ENCODE data around the gene PCDHGB2. TPM values are rescaled to one million over a fixed set of nuclear protein-coding genes. Genes with fewer than 3 reads are reported as not detected.
"Not testable (repeated sequence)": the region's sequence is repeated elsewhere in the genome, so short reads cannot be mapped to it uniquely, and the experiment has no call there.

The PCDHGB2 gene
- under 1 TPM; 0.08 to 0.10 TPM for total RNA-seq

DNA sequence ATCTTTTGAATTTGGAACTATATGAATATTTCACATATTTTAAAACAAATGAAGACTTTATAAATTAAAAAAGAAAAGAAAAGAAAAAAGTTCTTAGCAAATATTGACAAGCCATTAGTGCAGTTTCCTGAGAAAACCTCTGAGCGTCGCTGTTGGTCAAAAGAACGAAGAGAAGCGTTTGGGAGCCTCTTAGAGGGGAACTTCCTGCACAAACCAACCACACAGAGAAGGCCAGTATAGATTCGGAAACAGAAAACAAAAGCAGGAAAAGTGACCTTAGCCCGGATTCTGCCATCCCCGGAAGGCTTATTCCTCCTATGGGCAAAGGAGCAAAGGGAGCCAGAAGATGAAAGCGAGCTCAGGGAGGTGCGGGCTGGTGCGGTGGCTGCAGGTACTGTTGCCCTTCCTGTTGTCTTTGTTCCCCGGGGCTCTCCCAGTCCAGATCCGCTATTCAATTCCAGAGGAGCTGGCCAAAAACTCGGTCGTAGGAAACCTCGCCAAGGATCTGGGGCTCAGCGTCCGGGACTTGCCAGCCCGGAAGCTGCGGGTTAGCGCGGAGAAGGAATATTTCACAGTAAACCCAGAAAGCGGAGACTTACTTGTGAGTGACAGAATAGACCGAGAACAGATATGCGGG lies at the start of gene PCDHGB2:
TSS of gene PCDHGB2 (plus strand) at position 205 of the 637 bp plus-strand sequence. CDS start at position 347, 142 bp downstream.
- Mint-ChIP-seq H3K9me3 (peaks cover 40% of the 10 kb centered on the region), H3K4me1 (peaks cover 2% of the 10 kb centered on the region), H3K27ac (no peak within 1 kb of the TSS), H3K4me3 (peak within 1 kb of the TSS; percentile 56), H3K36me3 (ENCODE audit: low read depth) (peaks cover 2% of the 10 kb centered on the region), H3K27me3 (peaks cover 51% of the 10 kb centered on the region)
- POLR2A ChIA-PET = no interaction called here
- no peak for DNase-seq
- CTCF ChIA-PET = interaction anchor here (0.9 to 1.2 kb wide), 3 partner anchors 10 to 40 kb away, joined by 3 read pairs; partner anchors contain the start of genes PCDHGB1 and TAF7

DNA sequence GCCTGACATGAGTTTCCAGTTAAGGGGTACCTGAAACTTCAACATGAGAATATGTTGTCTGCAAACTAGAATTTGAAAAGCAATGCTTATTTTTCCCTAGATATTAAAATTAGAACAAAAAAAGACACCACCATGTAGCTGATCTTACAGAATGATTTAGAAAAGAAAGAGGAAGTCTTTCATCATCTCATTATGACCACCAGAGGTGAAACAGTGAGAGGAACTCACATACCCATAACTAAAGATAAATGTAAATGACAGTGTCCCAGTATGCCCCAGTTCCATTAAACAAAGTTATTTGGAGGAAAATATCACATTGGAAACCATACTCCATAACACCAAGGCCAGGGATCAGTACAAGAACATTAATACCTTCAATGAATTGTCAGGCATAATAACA lies 46.1 kb upstream of the PCDHGB2 start:
- Mint-ChIP-seq H3K9me3 (peaks cover 52% of the 10 kb centered on the region), H3K27ac (no peak overlapping the region), H3K27me3 (no peaks in the 10 kb centered on the region), H3K4me1 (peaks cover 6% of the 10 kb centered on the region), H3K36me3 (ENCODE audit: low read depth) (peaks cover 58% of the 10 kb centered on the region), H3K4me3 (no peak overlapping the region)
- ChIA-PET POLR2A (no interaction called here), CTCF (no interaction called here)
- DNase-seq = no peak

DNA sequence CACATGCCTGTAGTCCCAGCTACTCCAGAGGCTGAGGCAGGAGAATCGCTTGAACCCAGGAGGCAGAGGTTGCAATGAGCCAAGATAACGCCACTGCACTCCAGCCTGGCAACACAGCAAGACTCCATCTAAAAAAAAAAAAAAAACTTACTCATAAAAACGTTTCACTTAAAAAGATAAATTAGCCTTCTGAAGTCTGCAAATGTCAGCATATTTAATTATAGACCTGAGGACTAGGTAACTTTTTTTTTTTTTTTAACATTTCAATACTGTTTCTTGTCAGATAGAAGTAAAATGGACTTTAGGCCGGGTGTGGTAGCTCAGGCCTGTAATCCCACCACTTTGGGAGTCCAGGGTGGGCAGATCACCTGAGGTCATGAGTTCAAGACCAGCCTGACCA lies 42.8 kb upstream of the PCDHGB2 start:
- H3K36me3 Mint-ChIP-seq (ENCODE audit: low read depth) = peaks cover 83% of the 10 kb centered on the region
- DNase-seq, H3K27me3 Mint-ChIP-seq, CTCF ChIA-PET, H3K4me3 Mint-ChIP-seq, H3K27ac Mint-ChIP-seq: not testable (repeated sequence)
- peaks cover 30% of the 10 kb centered on the region for H3K4me1 Mint-ChIP-seq
- POLR2A ChIA-PET = interaction anchor here (0.6 kb wide), 1 partner anchor 47 kb away, joined by 3 read pairs; the partner anchor contains the start of gene PCDHGA5
- peaks cover 62% of the 10 kb centered on the region for H3K9me3 Mint-ChIP-seq

DNA sequence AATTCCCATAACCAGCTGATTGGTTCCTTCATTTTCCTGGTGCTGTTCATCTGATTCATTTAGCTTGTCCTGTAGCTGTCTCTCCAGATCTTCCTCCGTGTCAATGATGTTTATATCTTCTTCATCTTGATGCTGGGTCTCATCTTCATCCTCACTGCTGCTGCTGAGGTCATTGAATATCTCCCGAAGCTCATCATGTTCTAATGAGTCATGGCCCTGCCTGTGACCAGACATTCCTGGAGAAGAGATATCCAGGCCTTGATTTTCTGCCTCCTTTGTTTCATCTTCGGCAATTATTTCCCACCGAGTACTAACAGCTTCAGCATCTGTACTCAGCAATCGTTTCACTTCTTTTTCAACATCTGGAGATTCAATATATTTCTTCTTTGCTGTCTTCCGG lies 40.6 kb upstream of the PCDHGB2 start:
- Mint-ChIP-seq H3K36me3 (ENCODE audit: low read depth) (peaks cover 69% of the 10 kb centered on the region), H3K9me3 (peaks cover 54% of the 10 kb centered on the region), H3K4me3 (peak overlapping the region; percentile 89), H3K27ac (peak overlapping the region; percentile 33), H3K27me3 (no peaks in the 10 kb centered on the region), H3K4me1 (peaks cover 30% of the 10 kb centered on the region)
- no peak for DNase-seq
- ChIA-PET POLR2A (no interaction called here), CTCF (interaction anchor here (0.7 to 4.3 kb wide), 9 partner anchors 10 to 517 kb away, joined by 3 to 40 read pairs (median 8); partner anchors contain the start of genes PCDHGA1, PCDHGA2 and PCDHGB1)

DNA sequence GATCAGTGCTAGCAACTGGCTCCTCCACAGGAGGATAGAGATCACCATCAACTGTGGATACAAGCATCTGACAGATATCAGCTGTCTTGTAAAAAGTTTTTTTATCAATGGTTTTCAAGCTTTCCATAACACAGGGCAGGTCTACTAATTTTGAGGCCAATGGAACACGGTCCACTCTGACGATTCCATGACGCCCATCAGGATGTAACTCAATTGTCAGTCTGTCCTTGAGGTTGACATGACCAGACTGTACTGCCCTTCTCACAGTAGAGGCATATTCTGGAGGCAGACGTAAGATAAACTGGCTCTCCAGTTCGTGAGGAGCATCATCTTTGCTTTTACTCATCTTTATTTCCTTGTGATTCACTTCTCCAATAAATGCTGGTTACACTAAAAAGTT lies 40.1 kb upstream of the PCDHGB2 start:
- H3K9me3 Mint-ChIP-seq = peaks cover 53% of the 10 kb centered on the region
- H3K4me3 Mint-ChIP-seq = peak overlapping the region; percentile 89
- H3K27me3 Mint-ChIP-seq = no peaks in the 10 kb centered on the region
- peak overlapping the region; percentile 98 for H3K27ac Mint-ChIP-seq
- peaks cover 67% of the 10 kb centered on the region for H3K36me3 Mint-ChIP-seq (ENCODE audit: low read depth)
- POLR2A ChIA-PET = no interaction called here
- H3K4me1 Mint-ChIP-seq = peaks cover 30% of the 10 kb centered on the region
- CTCF ChIA-PET = interaction anchor here (0.6 to 4.3 kb wide), 20 partner anchors 8 to 1073 kb away, joined by 3 to 40 read pairs (median 4); partner anchors contain the start of genes PCDHGA1, PCDHGA2, PCDHGA3 and PCDHGB1
- no peak for DNase-seq

DNA sequence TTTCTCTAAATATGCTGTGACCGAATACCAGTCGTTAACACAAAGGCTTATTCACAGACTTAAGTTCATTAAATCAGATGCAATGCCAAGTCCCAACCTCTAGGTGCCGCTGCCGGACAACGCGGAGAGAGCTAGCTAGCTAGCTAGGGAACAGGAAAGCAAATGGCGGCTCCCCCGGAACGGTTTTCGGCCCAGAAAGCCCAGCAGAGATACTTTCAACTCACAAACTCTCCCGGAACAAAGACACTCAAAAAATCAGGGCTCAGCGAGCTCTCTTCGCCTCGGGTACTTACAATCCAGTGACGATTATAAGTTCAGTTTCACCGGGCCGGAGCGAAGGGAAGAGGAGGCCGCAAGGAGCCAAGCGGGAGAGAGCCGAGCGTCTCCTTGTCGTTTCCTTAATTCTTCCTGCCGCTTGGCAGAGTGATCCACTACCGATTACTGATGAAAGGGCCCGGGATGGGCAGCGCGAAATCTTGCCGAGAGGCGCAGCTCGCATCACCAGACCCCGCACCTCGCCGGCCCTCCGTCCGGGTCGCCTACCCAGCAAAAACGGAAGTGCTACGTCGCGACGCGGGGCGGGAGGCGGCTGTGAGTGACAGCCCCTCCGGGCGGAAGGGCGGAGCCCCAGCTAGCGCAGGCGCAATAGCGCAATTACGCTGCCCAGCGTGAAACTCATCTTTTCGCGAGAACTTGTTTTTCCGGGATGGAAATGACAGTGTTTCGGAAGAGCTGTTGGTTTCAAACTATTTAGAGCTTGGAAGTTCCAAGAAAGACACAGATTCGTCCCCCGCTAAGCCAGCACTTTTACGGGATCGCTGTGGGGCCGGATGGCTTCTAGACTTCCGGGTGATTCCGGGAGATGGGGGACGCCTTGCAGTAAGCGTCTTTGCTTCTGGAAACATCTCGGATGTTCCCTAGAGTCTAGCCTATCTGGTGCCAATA lies 39.3 kb upstream of the PCDHGB2 start, which contains the start of gene TAF7:
TSS of gene TAF7 (minus strand) at position 560 of the 945 bp plus-strand sequence. CDS start 740 bp downstream, outside the sequence.
- no peaks in the 10 kb centered on the region for H3K27me3 Mint-ChIP-seq
- peaks cover 30% of the 10 kb centered on the region for H3K4me1 Mint-ChIP-seq
- H3K4me3 Mint-ChIP-seq = peak within 1 kb of the TSS; percentile 89
- peak within 1 kb of the TSS; percentile 98 for H3K27ac Mint-ChIP-seq
- peaks cover 60% of the 10 kb centered on the region for H3K36me3 Mint-ChIP-seq (ENCODE audit: low read depth)
- ChIA-PET CTCF (interaction anchor here (0.6 to 4.3 kb wide), 23 partner anchors 9 to 1073 kb away, joined by 3 to 40 read pairs (median 3); partner anchors contain the start of genes IK, PCDHGA1, PCDHGA2 and PCDHGA3), POLR2A (interaction anchor here (0.6 kb wide), 1 partner anchor 570 kb away, joined by 3 read pairs; no protein-coding TSS in a partner anchor)
- H3K9me3 Mint-ChIP-seq = peaks cover 47% of the 10 kb centered on the region
- DNase-seq = peak; percentile 93

DNA sequence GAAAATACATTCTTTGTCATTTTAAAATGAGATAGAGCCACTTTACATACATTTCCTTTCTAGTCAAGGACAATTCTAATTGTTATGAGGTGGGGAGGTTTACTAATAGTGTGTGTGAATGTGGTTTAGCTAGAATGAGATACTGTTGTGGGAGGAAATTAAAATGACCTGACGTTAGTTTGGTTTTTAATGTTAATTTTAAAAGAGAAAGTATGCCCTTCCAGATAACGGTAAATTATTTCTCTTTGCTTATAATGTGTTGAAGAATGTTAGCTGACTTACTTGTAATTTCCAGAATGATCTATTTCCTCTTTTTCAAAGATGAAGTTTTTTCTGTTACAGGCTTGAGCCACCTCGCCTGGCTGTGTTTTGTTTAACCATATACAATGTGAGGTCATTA lies 37.5 kb upstream of the PCDHGB2 start:
- no peak overlapping the region for H3K4me3 Mint-ChIP-seq
- POLR2A ChIA-PET = no interaction called here
- peaks cover 44% of the 10 kb centered on the region for H3K36me3 Mint-ChIP-seq (ENCODE audit: low read depth)
- peak overlapping the region; percentile 9 for H3K27ac Mint-ChIP-seq
- peaks cover 50% of the 10 kb centered on the region for H3K9me3 Mint-ChIP-seq
- CTCF ChIA-PET = no interaction called here
- H3K27me3 Mint-ChIP-seq = peaks cover 2% of the 10 kb centered on the region
- peaks cover 37% of the 10 kb centered on the region for H3K4me1 Mint-ChIP-seq
- no peak for DNase-seq

DNA sequence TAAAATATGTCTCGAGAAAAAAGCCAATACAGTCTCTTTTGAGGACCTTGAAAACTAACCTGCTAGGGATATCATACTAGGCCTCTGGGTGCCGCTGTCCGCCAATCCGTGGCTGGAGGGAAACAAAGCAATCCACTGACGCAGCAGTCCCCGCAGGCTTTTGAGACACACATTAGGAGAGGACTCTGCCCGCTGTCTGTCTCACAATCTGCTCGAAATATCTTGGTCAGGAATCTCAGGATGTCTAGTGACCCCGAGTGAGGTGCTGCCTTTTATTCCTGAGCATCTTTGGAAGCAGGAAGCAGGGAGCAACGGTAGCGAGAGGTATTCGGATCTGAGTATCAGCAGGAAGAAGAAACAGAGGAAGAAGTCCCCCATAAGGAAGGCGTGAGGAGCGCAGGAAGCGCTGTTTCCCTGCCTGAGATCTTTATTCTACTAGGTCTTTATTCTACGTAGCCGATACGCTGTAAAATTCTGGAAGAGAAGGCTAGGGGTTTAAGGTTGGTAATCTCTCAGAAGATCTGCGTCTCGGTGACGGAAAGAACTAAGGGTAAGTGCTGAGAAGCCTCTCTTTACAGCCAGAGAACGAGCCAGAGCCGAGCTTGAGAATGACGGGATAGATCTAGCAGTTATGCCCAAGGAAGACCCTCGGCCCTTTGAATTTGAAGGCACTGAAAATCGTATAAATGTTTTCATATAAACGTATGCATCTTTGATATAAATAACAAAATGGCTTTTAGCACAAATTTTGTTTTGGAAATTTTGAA lies 33.5 kb upstream of the PCDHGB2 start:
- Mint-ChIP-seq H3K27me3 (peaks cover 16% of the 10 kb centered on the region), H3K9me3 (peaks cover 33% of the 10 kb centered on the region), H3K4me1 (peaks cover 10% of the 10 kb centered on the region), H3K4me3 (peak overlapping the region; percentile 79), H3K27ac (no peak overlapping the region), H3K36me3 (ENCODE audit: low read depth) (peaks cover 9% of the 10 kb centered on the region)
- DNase-seq = peak; percentile 70
- POLR2A ChIA-PET = no interaction called here
- CTCF ChIA-PET = interaction anchor here (0.7 to 2.5 kb wide), 4 partner anchors 24 to 1503 kb away, joined by 3 to 8 read pairs (median 4); partner anchors contain the start of gene PCDHGB1

DNA sequence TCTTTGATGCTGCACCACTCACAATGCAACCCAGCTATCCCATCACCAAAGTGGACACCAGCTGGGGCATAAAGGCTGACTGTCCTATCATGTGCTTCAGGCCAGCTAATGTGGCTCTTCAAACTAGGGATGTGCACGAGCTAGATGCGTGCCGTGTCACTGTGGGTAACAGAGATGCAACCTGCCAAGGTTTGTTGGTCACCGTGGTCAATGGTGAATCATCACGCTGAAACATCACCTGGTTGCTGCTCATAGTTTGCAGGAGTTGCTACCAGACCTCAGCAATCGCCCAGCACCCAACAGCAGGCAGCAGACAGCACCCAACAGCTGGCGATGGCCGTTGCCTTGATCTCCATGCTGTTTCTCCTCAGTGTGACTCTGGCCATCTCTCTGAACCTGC lies 31.6 kb upstream of the PCDHGB2 start:
- no peak overlapping the region for H3K27ac Mint-ChIP-seq
- CTCF ChIA-PET = interaction anchor here (1.0 to 6.6 kb wide), 5 partner anchors 9 to 238 kb away, joined by 3 to 40 read pairs (median 4); partner anchors contain the start of genes PCDHGA11 and TAF7
- POLR2A ChIA-PET = no interaction called here
- no peak overlapping the region for H3K4me3 Mint-ChIP-seq
- H3K36me3 Mint-ChIP-seq (ENCODE audit: low read depth) = peaks cover 2% of the 10 kb centered on the region
- peaks cover 29% of the 10 kb centered on the region for H3K27me3 Mint-ChIP-seq
- H3K9me3 Mint-ChIP-seq = peaks cover 28% of the 10 kb centered on the region
- peaks cover 6% of the 10 kb centered on the region for H3K4me1 Mint-ChIP-seq
- no peak for DNase-seq

DNA sequence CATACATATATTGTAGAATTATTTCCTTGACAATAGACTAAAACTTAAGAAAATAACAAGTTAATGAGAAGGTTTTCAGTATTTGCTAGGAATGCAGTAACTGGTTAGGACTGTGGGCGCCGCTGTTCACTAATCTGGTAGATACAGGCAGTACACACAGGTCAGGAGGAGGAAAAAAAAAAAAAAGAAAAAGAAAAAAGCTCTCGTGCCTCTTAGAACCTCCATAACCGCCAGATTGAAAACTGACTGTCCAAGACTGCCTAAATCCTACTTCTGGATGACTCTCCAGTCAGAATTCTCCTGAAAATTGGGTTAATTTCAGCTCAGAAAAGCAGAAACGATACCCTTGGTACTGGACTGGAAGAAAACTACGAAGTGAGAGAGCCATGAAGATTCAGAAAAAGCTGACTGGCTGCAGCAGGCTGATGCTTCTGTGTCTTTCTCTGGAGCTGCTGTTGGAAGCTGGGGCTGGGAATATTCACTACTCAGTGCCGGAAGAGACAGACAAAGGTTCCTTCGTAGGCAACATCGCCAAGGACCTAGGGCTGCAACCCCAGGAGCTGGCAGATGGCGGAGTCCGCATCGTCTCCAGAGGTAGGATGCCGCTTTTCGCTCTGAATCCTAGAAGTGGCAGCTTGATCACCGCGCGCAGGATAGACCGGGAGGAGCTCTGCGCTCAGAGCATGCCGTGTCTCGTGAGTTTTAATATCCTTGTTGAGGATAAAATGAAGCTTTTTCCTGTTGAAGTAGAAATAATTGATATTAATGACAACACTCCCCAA lies 29.3 kb upstream of the PCDHGB2 start, which contains the start of gene PCDHGA1:
TSS of gene PCDHGA1 (plus strand) at position 216 of the 782 bp plus-strand sequence.
- Mint-ChIP-seq H3K9me3 (peaks cover 35% of the 10 kb centered on the region), H3K4me3 (no peak within 1 kb of the TSS), H3K36me3 (ENCODE audit: low read depth) (peaks cover 2% of the 10 kb centered on the region), H3K27me3 (peaks cover 43% of the 10 kb centered on the region), H3K27ac (no peak within 1 kb of the TSS), H3K4me1 (peaks cover 6% of the 10 kb centered on the region)
- peak; percentile 37 for DNase-seq
- ChIA-PET CTCF (interaction anchor here (0.6 to 6.6 kb wide), 12 partner anchors 8 to 945 kb away, joined by 3 to 40 read pairs (median 3); partner anchors contain the start of genes PCDHGA2, PCDHGB4 and TAF7), POLR2A (no interaction called here)

DNA sequence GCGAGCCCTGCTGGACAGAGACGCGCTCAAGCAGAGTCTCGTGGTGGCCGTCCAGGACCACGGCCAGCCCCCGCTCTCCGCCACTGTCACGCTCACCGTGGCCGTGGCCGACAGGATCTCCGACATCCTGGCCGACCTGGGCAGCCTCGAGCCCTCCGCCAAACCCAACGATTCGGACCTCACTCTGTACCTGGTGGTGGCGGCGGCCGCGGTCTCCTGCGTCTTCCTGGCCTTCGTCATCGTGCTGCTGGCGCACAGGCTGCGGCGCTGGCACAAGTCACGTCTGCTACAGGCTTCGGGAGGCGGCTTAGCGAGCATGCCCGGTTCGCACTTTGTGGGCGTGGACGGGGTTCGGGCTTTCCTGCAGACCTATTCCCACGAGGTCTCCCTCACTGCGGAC lies 27.2 kb upstream of the PCDHGB2 start:
- Mint-ChIP-seq H3K9me3 (peaks cover 32% of the 10 kb centered on the region), H3K27me3 (peaks cover 50% of the 10 kb centered on the region)
- POLR2A ChIA-PET; H3K4me3 Mint-ChIP-seq; H3K4me1 Mint-ChIP-seq; H3K36me3 Mint-ChIP-seq (ENCODE audit: low read depth); H3K27ac Mint-ChIP-seq; DNase-seq: not testable (repeated sequence)
- CTCF ChIA-PET = interaction anchor here (1.4 to 6.6 kb wide), 2 partner anchors 13 to 231 kb away, joined by 3 to 40 read pairs; partner anchors contain the start of gene TAF7

All from activated CD4-positive, alpha-beta T cell treated with anti-CD3 and anti-CD28 coated beads, Interleukin-2, amount 10 ng/mL, durations not matched to agents 7 days and 5 days (primary cell).